GM15510 (cell line): ENCODE results near the gene ARF1.

Experiments
- POLR2A ChIP-seq: IDR thresholded peaks from 3 replicates; pipeline ENCODE4 v1.6.1; 2011; ENCODE audit warnings: borderline replicate concordance; ENCODE audit not compliant: insufficient read length; ENCODE audit errors: extremely low read depth

Gene ARF1

GRCh38 chr1:228073061-228073856 lies 9.2 kb upstream of the ARF1 start:
- no peak for TF ChIP-seq POLR2A

- TF ChIP-seq POLR2A, result no peak
Measured at GRCh38 chr1:228073857-228074545, 8.5 kb upstream of the ARF1 start.

GRCh38 chr1:228074954-228075730 lies 7.4 kb upstream of the ARF1 start:
- TF ChIP-seq POLR2A, result no peak

GRCh38 chr1:228075801-228076271 lies 6.7 kb upstream of the ARF1 start:
- peak; percentile 8 for TF ChIP-seq POLR2A

- no peak for TF ChIP-seq POLR2A
Measured at GRCh38 chr1:228076796-228077430, 5.6 kb upstream of the ARF1 start.

DNA sequence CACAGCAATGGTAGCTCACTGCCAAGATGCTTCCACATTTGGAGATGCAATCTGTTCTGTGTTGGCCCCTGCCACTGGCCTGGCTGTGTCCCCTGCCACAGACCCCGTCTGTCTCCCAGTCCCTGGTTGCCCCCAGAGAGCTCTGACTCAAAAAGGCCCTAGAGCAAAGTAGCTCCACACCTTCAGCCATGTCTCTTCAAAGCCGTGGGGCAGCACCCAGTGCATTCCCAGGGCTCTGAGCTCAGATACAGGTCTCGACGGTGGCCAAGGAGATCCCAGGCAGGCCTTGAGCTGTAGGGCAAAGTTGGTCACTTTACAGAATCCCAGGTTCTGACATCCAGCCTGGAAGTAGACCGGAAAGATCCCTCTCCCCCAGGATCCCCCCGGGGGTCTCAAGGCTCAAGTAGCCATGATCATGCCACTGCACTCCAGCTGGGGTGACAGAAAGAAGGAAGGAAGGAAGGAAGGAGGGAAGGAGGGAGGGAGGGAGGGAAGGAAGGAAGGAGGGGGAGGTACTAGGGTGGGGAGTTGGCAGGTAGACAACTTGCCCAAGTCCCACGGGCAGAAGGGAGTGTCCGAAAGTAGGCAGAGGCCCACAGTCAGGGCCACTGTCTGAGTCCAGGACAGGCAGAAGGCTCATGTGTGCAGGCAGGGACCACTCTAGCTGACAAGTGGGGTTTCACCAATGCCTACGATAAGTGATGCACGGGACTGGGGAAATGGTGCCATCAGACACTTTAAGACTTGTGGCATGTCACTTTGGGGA lies 4.8 kb upstream of the ARF1 start:
- no peak for TF ChIP-seq POLR2A

- TF ChIP-seq POLR2A, result no peak
Measured at GRCh38 chr1:228079013-228079412, 3.5 kb upstream of the ARF1 start.

DNA sequence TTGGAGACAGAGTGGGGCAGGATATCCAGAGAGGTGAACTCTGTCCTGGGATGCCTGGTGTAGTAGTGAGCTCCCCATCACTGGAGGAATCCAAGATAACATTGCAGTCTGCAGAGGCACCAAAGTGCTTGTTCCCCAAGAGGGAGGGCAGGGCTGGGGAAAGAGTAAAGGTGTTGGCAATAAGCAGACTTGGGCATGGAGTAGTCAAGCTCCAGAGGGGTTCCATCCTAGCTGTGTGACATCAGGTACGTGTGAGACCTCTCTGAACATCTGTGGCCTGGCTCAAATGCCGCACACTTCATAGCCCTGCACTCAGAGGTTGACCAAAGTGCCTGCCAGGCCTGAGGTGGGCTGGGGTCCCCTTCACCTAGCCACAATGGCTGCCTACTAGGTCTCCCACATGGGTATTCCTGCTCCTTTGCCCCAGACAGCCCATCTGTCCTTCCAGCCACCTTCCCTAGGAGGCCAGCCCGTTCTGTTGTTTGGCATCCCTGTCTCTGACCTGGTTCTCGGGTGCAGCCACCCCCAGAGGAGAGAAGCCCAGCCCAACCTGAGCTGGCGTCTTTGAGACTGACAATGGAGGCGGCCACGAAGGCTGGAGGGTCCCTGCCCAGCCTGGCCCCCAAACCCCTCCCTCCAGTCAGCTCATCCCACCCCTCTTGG lies 2.8 kb upstream of the ARF1 start:
- TF ChIP-seq POLR2A, result no peak

DNA sequence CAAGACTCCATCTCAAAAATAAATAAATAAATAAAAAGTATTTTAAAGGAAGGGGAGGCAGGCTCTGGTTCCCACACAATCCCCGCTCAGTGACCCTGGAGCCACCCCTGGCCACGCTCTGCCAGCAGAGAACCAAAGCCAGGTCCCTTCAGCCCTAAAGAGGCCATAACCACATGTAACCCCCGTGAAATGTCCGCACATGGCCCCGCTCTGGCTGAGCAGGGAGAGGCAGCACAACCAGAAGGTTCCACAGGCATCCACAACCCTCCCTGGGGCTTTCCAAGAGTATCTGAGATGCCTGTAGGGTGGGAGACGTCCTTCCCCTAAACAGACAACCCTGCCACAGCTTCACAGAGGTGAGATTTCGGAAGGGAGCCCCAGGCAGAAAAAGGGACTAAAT lies 1.4 kb upstream of the ARF1 start:
- TF ChIP-seq POLR2A, result no peak

- no peak for TF ChIP-seq POLR2A
Measured at GRCh38 chr1:228081578-228082213, 812 bp upstream of the ARF1 start.

DNA sequence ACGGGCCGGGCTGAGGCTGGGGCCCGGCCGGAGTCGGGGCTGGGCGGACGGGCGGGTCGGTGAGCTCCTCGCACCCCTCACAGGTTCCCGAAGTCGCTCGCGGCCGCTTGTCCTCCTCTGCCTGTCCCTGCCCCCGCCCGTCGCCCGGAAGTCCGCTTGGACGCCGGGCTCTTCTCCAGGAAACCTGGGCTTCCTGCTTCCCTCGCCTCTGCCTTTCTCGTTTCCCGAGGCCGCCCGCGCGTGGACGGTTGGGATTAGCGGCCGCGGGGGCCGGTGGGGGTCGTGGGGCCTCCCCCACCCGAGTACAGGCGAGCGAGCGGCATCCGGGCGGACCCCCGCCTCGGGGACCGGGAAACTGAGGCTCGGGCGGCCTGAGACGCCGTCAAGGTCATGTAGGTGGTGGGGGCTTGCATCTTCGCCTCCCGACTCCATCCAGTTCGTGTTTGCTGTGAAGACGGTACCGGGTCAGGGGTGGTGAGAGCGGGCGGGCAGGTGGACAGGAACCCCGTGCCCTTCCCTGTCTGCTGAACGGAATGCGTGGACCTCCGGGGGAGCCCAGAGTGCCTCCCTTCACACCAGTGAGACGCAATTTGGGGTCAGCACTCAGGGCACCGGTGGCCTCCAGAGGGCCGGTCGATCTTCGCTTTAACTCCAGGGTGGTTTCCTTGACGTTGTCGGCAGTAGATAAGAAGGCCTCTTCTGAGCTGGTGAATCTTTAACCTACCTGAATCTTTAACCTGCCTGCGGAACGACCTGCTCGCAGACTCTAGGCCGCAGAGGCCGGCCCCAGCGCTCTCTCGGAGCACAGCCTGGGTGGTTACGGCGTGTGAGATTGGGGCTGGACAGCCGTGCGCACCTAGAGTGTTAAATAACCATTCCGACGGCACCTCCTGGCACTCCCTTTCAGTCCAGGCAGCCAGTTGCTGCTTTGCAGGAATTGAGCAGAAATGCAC lies 686 bp downstream of the ARF1 start:
- no peak for TF ChIP-seq POLR2A

- TF ChIP-seq POLR2A, result no peak
Measured at GRCh38 chr1:228083871-228084278, 1.4 kb downstream of the ARF1 start.

DNA sequence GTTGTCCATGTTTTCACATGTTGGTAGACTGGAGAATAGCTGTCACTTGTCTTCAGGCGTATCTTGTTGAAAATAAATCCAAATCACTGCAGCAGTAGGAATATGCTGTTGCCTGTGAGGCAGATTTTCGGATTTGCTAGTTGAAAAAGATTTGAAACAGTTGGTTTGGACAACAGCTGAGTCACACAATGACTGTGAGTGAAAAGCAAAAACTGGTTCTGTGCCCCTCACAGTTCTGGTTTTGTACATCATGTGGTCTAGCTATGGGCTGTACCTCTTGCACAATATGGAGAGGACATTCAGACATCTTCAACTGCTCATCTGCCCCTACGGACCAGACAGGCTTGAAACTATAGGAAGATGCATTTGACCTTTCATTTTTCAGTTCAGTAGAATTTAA lies 1.8 kb downstream of the ARF1 start:
- TF ChIP-seq POLR2A, result no peak

GRCh38 chr1:228084797-228085196 lies 2.3 kb downstream of the ARF1 start:
- no peak for TF ChIP-seq POLR2A
